D721Med (cell line): ENCODE data around the gene API5.

ENCODE experiments used
- DNase-seq: peaks from one replicate; pipeline ENCODE4 v3.0.0; 2011; ENCODE audit warnings: low spot score; ENCODE audit not compliant: insufficient read length
- FAIRE-seq: peaks from 2 replicates; lab custom pipeline; 2011; peaks lifted over from hg19 to GRCh38; lab: Jason Lieb, UNC
- TF ChIP-seq, protein P1 (sequence below): IDR thresholded peaks from 2 replicates; pipeline ENCODE4 v1.5.1; 2012; ENCODE audit warnings: mild to moderate bottlenecking, control low read depth; ENCODE audit not compliant: insufficient read depth; ENCODE audit errors: missing control alignments

The API5 gene

GRCh38 chr11:43282607-43283440, 29.0 kb upstream of the API5 start:
- TF ChIP-seq, protein P1, sequence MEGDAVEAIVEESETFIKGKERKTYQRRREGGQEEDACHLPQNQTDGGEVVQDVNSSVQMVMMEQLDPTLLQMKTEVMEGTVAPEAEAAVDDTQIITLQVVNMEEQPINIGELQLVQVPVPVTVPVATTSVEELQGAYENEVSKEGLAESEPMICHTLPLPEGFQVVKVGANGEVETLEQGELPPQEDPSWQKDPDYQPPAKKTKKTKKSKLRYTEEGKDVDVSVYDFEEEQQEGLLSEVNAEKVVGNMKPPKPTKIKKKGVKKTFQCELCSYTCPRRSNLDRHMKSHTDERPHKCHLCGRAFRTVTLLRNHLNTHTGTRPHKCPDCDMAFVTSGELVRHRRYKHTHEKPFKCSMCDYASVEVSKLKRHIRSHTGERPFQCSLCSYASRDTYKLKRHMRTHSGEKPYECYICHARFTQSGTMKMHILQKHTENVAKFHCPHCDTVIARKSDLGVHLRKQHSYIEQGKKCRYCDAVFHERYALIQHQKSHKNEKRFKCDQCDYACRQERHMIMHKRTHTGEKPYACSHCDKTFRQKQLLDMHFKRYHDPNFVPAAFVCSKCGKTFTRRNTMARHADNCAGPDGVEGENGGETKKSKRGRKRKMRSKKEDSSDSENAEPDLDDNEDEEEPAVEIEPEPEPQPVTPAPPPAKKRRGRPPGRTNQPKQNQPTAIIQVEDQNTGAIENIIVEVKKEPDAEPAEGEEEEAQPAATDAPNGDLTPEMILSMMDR, result peak; percentile 95
- peak; percentile 26 for DNase-seq
- no peak for FAIRE-seq

GRCh38 chr11:43285826-43286225, 26.0 kb upstream of the API5 start:
- TF ChIP-seq, protein P1, result no peak
- FAIRE-seq (no peak), DNase-seq (no peak)

- DNase-seq (no peak), FAIRE-seq (no peak)
- TF ChIP-seq, protein P1, result no peak
Measured at GRCh38 chr11:43289368-43289767, 22.4 kb upstream of the API5 start.

GRCh38 chr11:43298397-43298796, 13.4 kb upstream of the API5 start:
- DNase-seq, result no peak
- FAIRE-seq, result no peak
- TF ChIP-seq, protein P1, result no peak

GRCh38 chr11:43315966-43316365, 4.2 kb downstream of the API5 start:
- TF ChIP-seq, protein P1, result no peak
- FAIRE-seq, result no peak
- no peak for DNase-seq

DNA sequence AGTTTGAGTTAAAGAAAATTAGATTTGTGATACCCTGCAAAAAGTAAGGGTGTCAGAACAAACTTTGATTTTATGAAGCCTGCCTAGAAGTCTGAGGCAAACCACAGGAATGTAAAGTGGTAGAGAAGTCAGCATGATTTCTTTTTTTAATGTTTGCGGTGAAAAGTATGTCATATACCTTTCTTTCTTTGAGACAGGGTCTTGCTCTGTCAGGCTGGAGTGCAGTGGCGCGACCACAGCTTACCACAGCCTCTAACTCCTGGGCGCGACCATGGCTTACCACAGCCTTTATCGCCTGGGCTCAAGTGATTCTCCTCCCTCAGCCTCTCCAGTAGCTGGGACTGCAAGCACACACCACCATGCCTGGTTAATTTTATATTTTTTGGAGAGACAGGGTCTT, 4.7 kb downstream of the API5 start:
- DNase-seq, result no peak
- TF ChIP-seq, protein P1, result no peak
- FAIRE-seq, result no peak

DNA sequence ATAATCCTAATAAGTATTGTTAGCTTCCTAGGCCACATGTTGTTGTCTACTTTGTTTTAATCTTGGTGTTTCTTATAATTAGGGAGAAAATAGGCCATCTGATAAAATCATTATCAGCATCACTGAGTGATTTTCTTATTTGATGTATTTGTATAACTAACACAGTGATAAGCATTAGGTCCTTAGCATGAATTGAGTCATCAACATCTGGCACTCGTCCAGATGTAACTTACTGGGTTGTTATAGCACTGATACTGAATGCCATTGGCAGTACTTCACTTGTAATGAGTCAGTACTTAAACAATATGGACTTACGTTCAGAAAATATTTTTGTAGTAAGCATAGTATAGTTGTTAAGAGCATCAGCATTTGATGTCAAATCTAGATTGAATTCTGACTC, 16.2 kb downstream of the API5 start:
- FAIRE-seq (no peak), DNase-seq (no peak)
- TF ChIP-seq, protein P1, result no peak
